SK-N-SH treated with all-trans-retinoic acid at 6 μM for 48 hours (cell line): Measurements from ENCODE around the gene FIGN.

Experiments used
- ATAC-seq: fragments of 200-7000 bp; cut with Tn5 transposase; 3 replicates; pipeline ENCODE4 v1.9.1; 2020; ENCODE audit warnings: mild to moderate bottlenecking, moderate library complexity
- CSDC2 ChIP-seq: fragments of 250-450 bp; sonication (Bioruptor Pico); IDR thresholded peaks from 2 replicates; pipeline ENCODE4 v1.5.0; 2020; ENCODE audit warnings: mild to moderate bottlenecking, moderate library complexity
- ISL1 ChIP-seq: fragments of 250-450 bp; sonication (Bioruptor Pico); IDR thresholded peaks from 2 replicates; pipeline ENCODE4 v2.1.2; 2022; ENCODE audit warnings: mild to moderate bottlenecking, moderate library complexity
- POU6F1 ChIP-seq: fragments of 250-450 bp; sonication (Bioruptor Pico); IDR thresholded peaks from 2 replicates; pipeline ENCODE4 v1.8.0; 2021; ENCODE audit warnings: low read depth, mild to moderate bottlenecking, moderate library complexity, borderline replicate concordance
- PPARA ChIP-seq: fragments of 250-450 bp; sonication (Bioruptor Pico); IDR thresholded peaks from 2 replicates; pipeline ENCODE4 v1.5.0; 2020; ENCODE audit warnings: mild to moderate bottlenecking, borderline replicate concordance
- RARB ChIP-seq: fragments of 250-450 bp; sonication (Bioruptor Pico); IDR thresholded peaks from 2 replicates; pipeline ENCODE4 v1.8.0; 2021; ENCODE audit warnings: mild to moderate bottlenecking, moderate library complexity
- SNAI2 ChIP-seq: fragments of 250-450 bp; sonication (Bioruptor Pico); IDR thresholded peaks from 2 replicates; pipeline ENCODE4 v1.5.0; 2020; ENCODE audit warnings: mild to moderate bottlenecking, moderate library complexity
- TOX ChIP-seq: fragments of 250-450 bp; sonication (Bioruptor Pico); IDR thresholded peaks from 2 replicates; pipeline ENCODE4 v1.8.0; 2021; ENCODE audit warnings: mild to moderate bottlenecking, moderate library complexity, borderline replicate concordance
- TSHZ2 ChIP-seq: fragments of 250-450 bp; sonication (Bioruptor Pico); IDR thresholded peaks from 2 replicates; pipeline ENCODE4 v1.5.0; 2020; ENCODE audit warnings: mild to moderate bottlenecking, moderate library complexity
- ZC3H10 ChIP-seq: fragments of 250-450 bp; sonication (Bioruptor Pico); IDR thresholded peaks from 2 replicates; pipeline ENCODE4 v1.5.1; 2021; ENCODE audit warnings: mild to moderate bottlenecking, moderate library complexity
- ZFP3 ChIP-seq: fragments of 250-450 bp; sonication (Bioruptor Pico); IDR thresholded peaks from 2 replicates; pipeline ENCODE4 v1.5.0; 2020; ENCODE audit warnings: mild to moderate bottlenecking, moderate library complexity
- ZNF565 ChIP-seq: fragments of 450-650 bp; formaldehyde crosslinking; conservative IDR thresholded peaks from 2 replicates; pipeline ENCODE4 v1.5.0; 2020; ENCODE audit warnings: low read depth, mild to moderate bottlenecking, moderate library complexity
- ZNF70 ChIP-seq: fragments of 450-650 bp; formaldehyde crosslinking; IDR thresholded peaks from 2 replicates; pipeline ENCODE4 v1.5.0; 2020; ENCODE audit warnings: mild to moderate bottlenecking, moderate library complexity
- ZNF8 ChIP-seq: fragments of 450-650 bp; formaldehyde crosslinking; IDR thresholded peaks from 2 replicates; pipeline ENCODE4 v1.5.0; 2020; ENCODE audit warnings: mild to moderate bottlenecking, moderate library complexity
- TF ChIP-seq, protein P1 (sequence below): fragments of 250-450 bp; sonication (Bioruptor Pico); IDR thresholded peaks from 2 replicates; pipeline ENCODE4 v1.8.0; 2020; ENCODE audit warnings: mild to moderate bottlenecking, moderate library complexity, borderline replicate concordance
- TF ChIP-seq, protein P2 (sequence below): fragments of 250-450 bp; sonication (Bioruptor Pico); IDR thresholded peaks from 2 replicates; pipeline ENCODE4 v1.5.1; 2020; ENCODE audit warnings: low read depth, mild to moderate bottlenecking, moderate library complexity

Gene FIGN

GRCh38 chr2:163673522-163673921, 62.3 kb downstream of the FIGN start:
- TF ChIP-seq ZFP3 (CRISPR knock-in tag), result no peak
- TF ChIP-seq TSHZ2 (CRISPR knock-in tag), result no peak
- TF ChIP-seq SNAI2 (CRISPR knock-in tag), result no peak
- no peak for TF ChIP-seq ZC3H10 (CRISPR knock-in tag)
- ATAC-seq, result no peak

- no peak for TF ChIP-seq TOX
- TF ChIP-seq CSDC2 (CRISPR knock-in tag), result no peak
- TF ChIP-seq ZNF8 (CRISPR knock-in tag), result no peak
- TF ChIP-seq TSHZ2 (CRISPR knock-in tag), result no peak
- no peak for TF ChIP-seq ISL1
- TF ChIP-seq, protein P1, sequence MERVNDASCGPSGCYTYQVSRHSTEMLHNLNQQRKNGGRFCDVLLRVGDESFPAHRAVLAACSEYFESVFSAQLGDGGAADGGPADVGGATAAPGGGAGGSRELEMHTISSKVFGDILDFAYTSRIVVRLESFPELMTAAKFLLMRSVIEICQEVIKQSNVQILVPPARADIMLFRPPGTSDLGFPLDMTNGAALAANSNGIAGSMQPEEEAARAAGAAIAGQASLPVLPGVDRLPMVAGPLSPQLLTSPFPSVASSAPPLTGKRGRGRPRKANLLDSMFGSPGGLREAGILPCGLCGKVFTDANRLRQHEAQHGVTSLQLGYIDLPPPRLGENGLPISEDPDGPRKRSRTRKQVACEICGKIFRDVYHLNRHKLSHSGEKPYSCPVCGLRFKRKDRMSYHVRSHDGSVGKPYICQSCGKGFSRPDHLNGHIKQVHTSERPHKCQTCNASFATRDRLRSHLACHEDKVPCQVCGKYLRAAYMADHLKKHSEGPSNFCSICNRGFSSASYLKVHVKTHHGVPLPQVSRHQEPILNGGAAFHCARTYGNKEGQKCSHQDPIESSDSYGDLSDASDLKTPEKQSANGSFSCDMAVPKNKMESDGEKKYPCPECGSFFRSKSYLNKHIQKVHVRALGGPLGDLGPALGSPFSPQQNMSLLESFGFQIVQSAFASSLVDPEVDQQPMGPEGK (CRISPR knock-in tag), result no peak
- no peak for TF ChIP-seq ZNF70 (CRISPR knock-in tag)
- no peak for ATAC-seq
Measured at GRCh38 chr2:163670929-163671328, 64.9 kb downstream of the FIGN start.

GRCh38 chr2:163669506-163669905, 66.3 kb downstream of the FIGN start:
- TF ChIP-seq TSHZ2 (CRISPR knock-in tag) (no peak), CSDC2 (CRISPR knock-in tag) (no peak), POU6F1 (CRISPR knock-in tag) (no peak), ZNF565 (CRISPR knock-in tag) (no peak), ZNF8 (CRISPR knock-in tag) (no peak), RARB (CRISPR knock-in tag) (no peak), ZFP3 (CRISPR knock-in tag) (no peak), PPARA (CRISPR knock-in tag) (no peak), TOX (no peak), ZC3H10 (CRISPR knock-in tag) (no peak)
- TF ChIP-seq, protein P2, sequence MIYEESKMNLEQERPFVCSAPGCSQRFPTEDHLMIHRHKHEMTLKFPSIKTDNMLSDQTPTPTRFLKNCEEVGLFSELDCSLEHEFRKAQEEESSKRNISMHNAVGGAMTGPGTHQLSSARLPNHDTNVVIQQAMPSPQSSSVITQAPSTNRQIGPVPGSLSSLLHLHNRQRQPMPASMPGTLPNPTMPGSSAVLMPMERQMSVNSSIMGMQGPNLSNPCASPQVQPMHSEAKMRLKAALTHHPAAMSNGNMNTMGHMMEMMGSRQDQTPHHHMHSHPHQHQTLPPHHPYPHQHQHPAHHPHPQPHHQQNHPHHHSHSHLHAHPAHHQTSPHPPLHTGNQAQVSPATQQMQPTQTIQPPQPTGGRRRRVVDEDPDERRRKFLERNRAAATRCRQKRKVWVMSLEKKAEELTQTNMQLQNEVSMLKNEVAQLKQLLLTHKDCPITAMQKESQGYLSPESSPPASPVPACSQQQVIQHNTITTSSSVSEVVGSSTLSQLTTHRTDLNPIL (CRISPR knock-in tag), result no peak
- TF ChIP-seq, protein P1 (CRISPR knock-in tag), result no peak
- TF ChIP-seq, all 23 proteins: peak for 0
- no peak for ATAC-seq
